Lower lobe of right lung (tissue), 2 donors: Measurements from ENCODE around the gene SLC18A2. TPM values are rescaled to one million over a fixed set of nuclear protein-coding genes. Genes with fewer than 3 reads are reported as not detected.
"Not testable (repeated sequence)": the region's sequence is repeated elsewhere in the genome, so short reads cannot be mapped to it uniquely, and the experiment has no call there.

ENCODE experiments used
- ATAC-seq, 2 donors: fragments of 200-7000 bp; cut with Tn5 transposase; one replicate each; pipeline ENCODE4 v1.9.1; 2020 to 2022; ENCODE audit warnings: mild to moderate bottlenecking in 2 of 2, moderate library complexity in 2 of 2
- DNase-seq: peaks from one replicate; pipeline ENCODE4 v3.0.0-alpha.2; 2020
- H3K27ac ChIP-seq: fragments of 200-600 bp; one replicate; pipeline ENCODE4 v1.8.0; 2022
- H3K27me3 ChIP-seq: fragments of 200-600 bp; one replicate; pipeline ENCODE4 v1.8.0; 2022; ENCODE audit warnings: low read depth
- H3K36me3 ChIP-seq: fragments of 200-600 bp; one replicate; pipeline ENCODE4 v1.8.0; 2022; ENCODE audit warnings: mild to moderate bottlenecking
- H3K4me1 ChIP-seq: fragments of 200-600 bp; one replicate; pipeline ENCODE4 v1.8.0; 2022
- H3K4me3 ChIP-seq: fragments of 200-600 bp; one replicate; pipeline ENCODE4 v1.8.0; 2022; ENCODE audit warnings: mild to moderate bottlenecking
- H3K9me3 ChIP-seq: fragments of 200-600 bp; one replicate; pipeline ENCODE4 v1.8.0; 2022
- intact Hi-C: fragments of 100-400 bp; cut with DNase I; formaldehyde crosslinking; loops from one replicate; pipeline ENCODE4 v1.11.0; 2022
- total RNA-seq: library from RNA; stranded (reverse); fragmentation: NEBNext Ultra II Directional; extraction: Animal tissue kit (Norgen Biotek cat#: 25700); gene quantifications from one replicate; pipeline ENCODE4 v1.2.1, GENCODE V29; 2021
- TF ChIP-seq, protein P1 (sequence below): fragments of 200-600 bp; IDR thresholded peaks from one replicate; pipeline ENCODE4 v1.8.0; 2022; ENCODE audit warnings: antibody characterized with exemption, mild to moderate bottlenecking
- donor health status: DM: no; HTN: yes; CAD: no; lungs with severe emphysema.

Gene SLC18A2
- total RNA-seq, 1 donor from 2014 or later, result 6.3 TPM

DNA sequence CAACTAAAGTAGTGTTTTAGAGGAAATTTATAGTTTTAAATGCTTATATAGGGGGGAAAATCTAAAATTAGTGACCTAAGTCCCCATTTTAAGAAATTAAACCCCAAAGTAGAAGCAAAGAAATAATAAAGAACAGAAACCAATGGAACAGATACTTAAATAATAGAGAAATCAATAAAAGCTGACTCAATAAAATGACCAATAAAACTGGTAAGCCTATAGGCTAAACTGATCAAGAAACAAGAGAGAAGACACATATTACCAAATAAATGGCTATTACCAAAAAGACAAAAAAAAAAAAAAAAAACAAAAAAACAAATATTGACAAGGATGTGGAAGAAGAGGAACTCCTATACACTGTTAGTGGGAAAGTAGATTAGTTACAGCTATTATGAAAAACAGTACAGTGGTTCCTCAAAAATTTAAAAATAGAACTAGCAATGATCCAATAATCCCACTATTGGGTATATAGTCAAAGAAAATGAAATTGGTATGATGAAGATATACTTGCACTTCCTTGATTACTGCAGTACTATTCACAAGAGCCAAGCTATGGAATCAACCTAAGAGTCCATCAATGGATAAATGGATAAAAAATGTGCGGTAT is 53.2 kb downstream of the SLC18A2 start:
- TF ChIP-seq, protein P1, sequence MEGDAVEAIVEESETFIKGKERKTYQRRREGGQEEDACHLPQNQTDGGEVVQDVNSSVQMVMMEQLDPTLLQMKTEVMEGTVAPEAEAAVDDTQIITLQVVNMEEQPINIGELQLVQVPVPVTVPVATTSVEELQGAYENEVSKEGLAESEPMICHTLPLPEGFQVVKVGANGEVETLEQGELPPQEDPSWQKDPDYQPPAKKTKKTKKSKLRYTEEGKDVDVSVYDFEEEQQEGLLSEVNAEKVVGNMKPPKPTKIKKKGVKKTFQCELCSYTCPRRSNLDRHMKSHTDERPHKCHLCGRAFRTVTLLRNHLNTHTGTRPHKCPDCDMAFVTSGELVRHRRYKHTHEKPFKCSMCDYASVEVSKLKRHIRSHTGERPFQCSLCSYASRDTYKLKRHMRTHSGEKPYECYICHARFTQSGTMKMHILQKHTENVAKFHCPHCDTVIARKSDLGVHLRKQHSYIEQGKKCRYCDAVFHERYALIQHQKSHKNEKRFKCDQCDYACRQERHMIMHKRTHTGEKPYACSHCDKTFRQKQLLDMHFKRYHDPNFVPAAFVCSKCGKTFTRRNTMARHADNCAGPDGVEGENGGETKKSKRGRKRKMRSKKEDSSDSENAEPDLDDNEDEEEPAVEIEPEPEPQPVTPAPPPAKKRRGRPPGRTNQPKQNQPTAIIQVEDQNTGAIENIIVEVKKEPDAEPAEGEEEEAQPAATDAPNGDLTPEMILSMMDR, result no peak
- Histone ChIP-seq H3K36me3 (peaks cover 5% of the 10 kb centered on the region), H3K9me3 (no peaks in the 10 kb centered on the region), H3K27me3 (no peaks in the 10 kb centered on the region), H3K4me3 (no peak overlapping the region), H3K27ac (no peak overlapping the region), H3K4me1 (no peaks in the 10 kb centered on the region)
- ATAC-seq, result no peak
- intact Hi-C loops, result no loop called here
- DNase-seq, result no peak

DNA sequence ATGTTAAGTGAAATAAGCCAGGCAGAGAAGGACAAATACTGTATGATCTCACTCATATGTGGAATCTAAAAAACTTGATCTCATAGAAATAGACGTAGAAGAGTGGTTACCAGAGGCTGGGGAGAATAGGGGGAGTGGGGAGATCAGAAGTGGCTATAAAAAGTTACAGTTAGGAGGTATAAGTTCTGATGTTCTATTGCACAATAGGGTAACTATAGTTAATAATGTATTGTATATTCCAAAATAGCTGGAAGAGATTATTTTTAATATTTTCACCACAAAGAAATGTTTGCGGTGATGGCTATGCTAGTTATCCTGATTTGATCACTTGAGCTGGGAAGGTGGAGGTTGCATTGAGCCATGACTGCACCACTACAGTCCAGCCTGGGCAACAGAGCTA is 53.8 kb downstream of the SLC18A2 start:
- H3K27ac ChIP-seq, result no peak overlapping the region
- H3K4me3 ChIP-seq, result no peak overlapping the region
- intact Hi-C loops, result no loop called here
- H3K36me3 ChIP-seq, result no peaks in the 10 kb centered on the region
- no peaks in the 10 kb centered on the region for H3K9me3 ChIP-seq
- TF ChIP-seq, protein P1, result no peak
- no peaks in the 10 kb centered on the region for H3K27me3 ChIP-seq
- DNase-seq (no peak), ATAC-seq (no peak)
- H3K4me1 ChIP-seq, result no peaks in the 10 kb centered on the region

DNA sequence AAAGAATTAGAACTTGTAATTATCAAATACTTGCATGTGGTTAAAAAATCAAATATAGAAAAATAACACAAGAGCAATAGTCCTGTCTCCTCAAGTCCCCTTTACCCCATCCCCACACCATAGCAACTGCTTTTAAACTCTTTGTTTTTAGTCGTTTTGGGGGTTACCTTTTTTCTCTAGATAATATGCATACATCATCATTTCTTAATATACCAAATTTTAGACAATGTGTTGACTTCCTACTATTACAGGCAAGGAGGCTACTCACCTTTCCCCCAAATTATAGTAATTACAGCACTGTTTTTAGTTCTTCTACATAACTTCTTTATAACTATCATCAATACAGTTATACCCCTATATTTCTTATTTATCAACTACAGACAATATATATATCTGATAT is 57.3 kb downstream of the SLC18A2 start:
- Histone ChIP-seq H3K27me3 (no peaks in the 10 kb centered on the region), H3K4me1 (no peaks in the 10 kb centered on the region), H3K4me3 (no peak overlapping the region), H3K9me3 (no peaks in the 10 kb centered on the region), H3K36me3 (no peaks in the 10 kb centered on the region), H3K27ac (no peak overlapping the region)
- ATAC-seq, result no peak
- TF ChIP-seq, protein P1, result no peak
- intact Hi-C loops, result no loop called here
- DNase-seq, result no peak

DNA sequence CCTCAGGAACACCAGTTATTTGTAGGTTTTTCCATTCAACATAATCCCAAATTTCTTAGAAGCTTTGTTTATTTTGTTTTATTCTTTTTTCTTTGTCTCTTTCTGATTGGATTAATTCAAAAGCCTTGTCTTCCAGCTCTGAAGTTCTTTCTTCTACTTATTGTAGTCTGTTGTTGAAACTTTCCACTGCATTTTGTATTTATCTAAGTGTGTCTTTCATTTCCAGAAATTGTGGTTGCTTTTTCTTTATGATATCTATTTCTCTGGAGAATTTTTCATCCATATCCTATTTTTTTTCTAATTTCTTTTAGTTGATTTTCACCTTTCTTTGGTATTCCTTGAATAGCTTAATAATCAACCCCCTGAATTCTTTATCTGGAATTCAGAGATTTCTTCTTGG is 58.5 kb downstream of the SLC18A2 start:
- Histone ChIP-seq H3K27me3 (no peaks in the 10 kb centered on the region), H3K9me3 (no peaks in the 10 kb centered on the region), H3K27ac (no peak overlapping the region), H3K36me3 (no peaks in the 10 kb centered on the region), H3K4me1 (no peaks in the 10 kb centered on the region), H3K4me3 (no peak overlapping the region)
- no peak for DNase-seq
- ATAC-seq, result no peak
- intact Hi-C loops, result no loop called here
- TF ChIP-seq, protein P1, result no peak

DNA sequence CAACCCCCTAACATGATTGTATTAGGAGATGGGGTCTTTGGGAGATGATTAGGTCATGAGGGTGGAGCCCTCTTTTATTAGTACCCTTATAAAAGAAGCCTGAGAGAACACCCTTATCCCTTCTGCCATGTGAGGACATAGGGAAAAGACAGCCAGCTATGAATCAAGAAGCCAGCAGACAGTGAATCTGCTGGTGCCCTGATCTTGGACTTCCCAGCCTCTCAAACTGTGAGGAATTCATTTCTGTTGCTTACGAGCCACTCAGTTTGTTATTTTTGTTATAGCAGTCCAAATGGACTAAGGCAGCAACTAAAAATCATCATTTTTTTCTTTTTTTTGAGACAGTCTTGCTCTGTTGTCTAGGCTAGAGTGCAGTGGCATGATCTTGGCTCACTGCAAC is 59.8 kb downstream of the SLC18A2 start:
- no peak overlapping the region for H3K27ac ChIP-seq
- no peaks in the 10 kb centered on the region for H3K36me3 ChIP-seq
- no peak overlapping the region for H3K4me3 ChIP-seq
- no peaks in the 10 kb centered on the region for H3K27me3 ChIP-seq
- intact Hi-C loops, result no loop called here
- ATAC-seq (no peak), DNase-seq (no peak)
- TF ChIP-seq, protein P1, result no peak
- H3K4me1 ChIP-seq, result no peaks in the 10 kb centered on the region
- no peaks in the 10 kb centered on the region for H3K9me3 ChIP-seq

DNA sequence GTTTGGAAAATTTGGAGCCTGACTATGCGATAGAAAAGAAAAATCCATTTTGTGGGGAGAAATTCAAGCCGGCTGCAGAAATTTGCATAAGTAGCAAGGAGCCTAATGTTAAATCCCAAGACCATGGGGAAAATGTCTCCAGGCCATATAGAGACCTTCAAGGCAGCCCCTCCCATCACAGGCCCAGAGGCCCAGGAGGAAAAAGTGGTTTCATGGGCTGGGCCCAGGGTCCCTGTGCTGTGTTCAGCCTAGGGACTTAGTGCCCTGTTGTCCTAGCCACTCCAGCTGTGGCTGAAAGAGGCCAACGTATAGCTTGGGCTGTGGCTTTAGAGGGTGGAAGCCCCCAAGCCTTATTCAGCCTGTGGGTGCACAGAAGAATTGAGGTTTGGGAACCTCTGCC is 62.5 kb downstream of the SLC18A2 start:
- H3K27ac ChIP-seq, ATAC-seq, intact Hi-C loops, DNase-seq, H3K9me3 ChIP-seq, H3K4me3 ChIP-seq, H3K4me1 ChIP-seq, H3K36me3 ChIP-seq, H3K27me3 ChIP-seq: not testable (repeated sequence)
